Neural progenitor cell (in vitro differentiated cells): ENCODE data around the gene NR3C2.

Experiments
- CTCF ChIP-seq: fragments of 200-600 bp; sonication (generic); IDR thresholded peaks from 2 replicates; pipeline ENCODE4 v1.5.1; 2017; ENCODE audit warnings: antibody characterized with exemption, mild to moderate bottlenecking
- EZH2 ChIP-seq: fragments of 200-600 bp; sonication (generic); IDR thresholded peaks from 2 replicates; pipeline ENCODE4 v1.6.1; 2017; ENCODE audit warnings: antibody characterized with exemption, mild to moderate bottlenecking, moderate library complexity

- no peak for TF ChIP-seq CTCF
- no peak for TF ChIP-seq EZH2
Observed at GRCh38 chr4:148095346-148095923, 346.8 kb downstream of the NR3C2 start.
